Endodermal cell (in vitro differentiated cells): ENCODE measurements around the gene PGAM5. TPM values are rescaled to one million over a fixed set of nuclear protein-coding genes. Genes with fewer than 3 reads are reported as not detected.

Experiments used
- DNase-seq: peaks from one replicate; pipeline ENCODE4 v3.0.0-alpha.2; 2017
- H3K27ac ChIP-seq: 2 replicates; pipeline ENCODE4 v1.5.1; 2013; ENCODE audit warnings: mild to moderate bottlenecking, low read depth, low read length, moderate library complexity
- H3K27me3 ChIP-seq: 2 replicates; pipeline ENCODE4 v1.6.1; 2013; ENCODE audit warnings: mild to moderate bottlenecking, low read length, moderate library complexity; ENCODE audit not compliant: insufficient read depth, control insufficient read depth, poor library complexity, severe bottlenecking
- H3K36me3 ChIP-seq: 2 replicates; pipeline ENCODE4 v1.7.0; 2013; ENCODE audit warnings: mild to moderate bottlenecking, low read length, moderate library complexity; ENCODE audit not compliant: control insufficient read depth, insufficient read depth
- H3K4me1 ChIP-seq: one replicate; pipeline ENCODE4 v1.7.0; 2013; ENCODE audit warnings: low read length; ENCODE audit not compliant: control insufficient read depth, insufficient read depth
- H3K4me3 ChIP-seq: 2 replicates; pipeline ENCODE4 v1.5.1; 2013; ENCODE audit warnings: mild to moderate bottlenecking, low read length, moderate library complexity
- H3K9ac ChIP-seq: 2 replicates; pipeline ENCODE4 v1.6.1; 2013; ENCODE audit warnings: mild to moderate bottlenecking, low read length, moderate library complexity; ENCODE audit not compliant: poor library complexity, severe bottlenecking; ENCODE audit errors: extremely low read depth
- H3K9me3 ChIP-seq: 2 replicates; pipeline ENCODE4 v1.6.1; 2013; ENCODE audit warnings: mild to moderate bottlenecking, low read length, moderate library complexity; ENCODE audit not compliant: control insufficient read depth
- H3K27ac Mint-ChIP-seq: 2 replicates; pipeline ENCODE4 v1.8.0; 2020; ENCODE audit warnings: mixed read lengths
- H3K27me3 Mint-ChIP-seq: 2 replicates; pipeline ENCODE4 v1.8.0; 2021; ENCODE audit warnings: mild to moderate bottlenecking, mixed read lengths; ENCODE audit not compliant: insufficient read depth
- H3K36me3 Mint-ChIP-seq: 2 replicates; pipeline ENCODE4 v1.8.0; 2020; ENCODE audit warnings: low read depth, mixed read lengths
- H3K4me1 Mint-ChIP-seq: 2 replicates; pipeline ENCODE4 v1.8.0; 2020; ENCODE audit warnings: mixed read lengths
- H3K4me3 Mint-ChIP-seq: 2 replicates; pipeline ENCODE4 v1.8.0; 2020; ENCODE audit warnings: mild to moderate bottlenecking, moderate library complexity, mixed read lengths
- H3K9me3 Mint-ChIP-seq: 2 replicates; pipeline ENCODE4 v1.8.0; 2020; ENCODE audit warnings: mild to moderate bottlenecking, mixed read lengths
- WGBS, 2 experiments: methylation state at CpG; one replicate each; pipeline versions ENCODE4 v1.1.5 to v1.1.7; 2013; ENCODE audit warnings: missing lambda C conversion rate in 2 of 2, mixed read lengths in 1 of 2; ENCODE audit not compliant: insufficient coverage in 1 of 2, insufficient read length in 1 of 2; 5-methylcytosine and 5-hydroxymethylcytosine counted together
- total RNA-seq, 2 donors: library from RNA; stranded (reverse); fragmentation: NEBNext Ultra II Directional in 1 of 2; extraction: Animal tissue kit (Norgen Biotek cat#: 25700) in 1 of 2; gene quantifications; 2 replicates in 1 of 2; 3 replicates in 1 of 2; pipeline ENCODE4 v1.2.1, GENCODE V29; 2021
- TF ChIP-seq, protein P1 (sequence below): fragments of 200-600 bp; sonication (generic); conservative IDR thresholded peaks from 2 replicates; pipeline ENCODE4 v1.5.0; 2021; ENCODE audit warnings: antibody characterized with exemption, mild to moderate bottlenecking

Gene PGAM5
- total RNA-seq, 2 donors from 2014 or later, result 60.2 to 64.3 TPM

DNA sequence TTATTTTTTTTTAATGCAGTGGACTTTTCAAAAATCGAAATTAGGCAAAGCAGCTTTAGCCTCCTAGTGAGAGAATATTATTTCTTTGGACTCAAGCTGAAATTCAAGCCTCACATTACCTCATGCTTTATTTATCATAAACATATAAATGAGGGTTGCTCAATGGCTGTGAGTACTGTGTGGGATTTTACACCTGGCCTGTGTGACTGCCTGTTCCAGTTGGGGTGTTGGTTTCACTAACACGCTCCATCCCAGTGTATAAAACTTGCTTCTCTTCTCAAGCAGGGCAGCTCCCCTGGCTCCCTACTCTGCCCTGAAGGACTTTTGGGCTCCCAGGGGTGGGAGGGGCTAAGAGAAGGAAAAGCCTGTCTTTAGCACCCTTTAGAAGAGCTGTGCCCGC lies 36.0 kb downstream of the PGAM5 start:
- Histone ChIP-seq H3K27me3 (no peaks in the 10 kb centered on the region), H3K27ac (no peak overlapping the region), H3K36me3 (peaks cover 87% of the 10 kb centered on the region), H3K4me3 (no peak overlapping the region), H3K9me3 (no peaks in the 10 kb centered on the region), H3K9ac (no peak overlapping the region), H3K4me1 (no peaks in the 10 kb centered on the region)
- H3K27me3 Mint-ChIP-seq, result no peaks in the 10 kb centered on the region
- WGBS, 2 experiments, result 96% methylated on average over 3 of the region's 3 CpGs; no CpG with 5 or more reads in 1 of the 2 experiments
- no peaks in the 10 kb centered on the region for H3K9me3 Mint-ChIP-seq
- DNase-seq, result no peak
- H3K4me3 Mint-ChIP-seq, result no peak overlapping the region
- H3K4me1 Mint-ChIP-seq, result no peaks in the 10 kb centered on the region
- no peak overlapping the region for H3K27ac Mint-ChIP-seq
- TF ChIP-seq, protein P1, sequence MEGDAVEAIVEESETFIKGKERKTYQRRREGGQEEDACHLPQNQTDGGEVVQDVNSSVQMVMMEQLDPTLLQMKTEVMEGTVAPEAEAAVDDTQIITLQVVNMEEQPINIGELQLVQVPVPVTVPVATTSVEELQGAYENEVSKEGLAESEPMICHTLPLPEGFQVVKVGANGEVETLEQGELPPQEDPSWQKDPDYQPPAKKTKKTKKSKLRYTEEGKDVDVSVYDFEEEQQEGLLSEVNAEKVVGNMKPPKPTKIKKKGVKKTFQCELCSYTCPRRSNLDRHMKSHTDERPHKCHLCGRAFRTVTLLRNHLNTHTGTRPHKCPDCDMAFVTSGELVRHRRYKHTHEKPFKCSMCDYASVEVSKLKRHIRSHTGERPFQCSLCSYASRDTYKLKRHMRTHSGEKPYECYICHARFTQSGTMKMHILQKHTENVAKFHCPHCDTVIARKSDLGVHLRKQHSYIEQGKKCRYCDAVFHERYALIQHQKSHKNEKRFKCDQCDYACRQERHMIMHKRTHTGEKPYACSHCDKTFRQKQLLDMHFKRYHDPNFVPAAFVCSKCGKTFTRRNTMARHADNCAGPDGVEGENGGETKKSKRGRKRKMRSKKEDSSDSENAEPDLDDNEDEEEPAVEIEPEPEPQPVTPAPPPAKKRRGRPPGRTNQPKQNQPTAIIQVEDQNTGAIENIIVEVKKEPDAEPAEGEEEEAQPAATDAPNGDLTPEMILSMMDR, result no peak
- H3K36me3 Mint-ChIP-seq, result peaks cover 80% of the 10 kb centered on the region

DNA sequence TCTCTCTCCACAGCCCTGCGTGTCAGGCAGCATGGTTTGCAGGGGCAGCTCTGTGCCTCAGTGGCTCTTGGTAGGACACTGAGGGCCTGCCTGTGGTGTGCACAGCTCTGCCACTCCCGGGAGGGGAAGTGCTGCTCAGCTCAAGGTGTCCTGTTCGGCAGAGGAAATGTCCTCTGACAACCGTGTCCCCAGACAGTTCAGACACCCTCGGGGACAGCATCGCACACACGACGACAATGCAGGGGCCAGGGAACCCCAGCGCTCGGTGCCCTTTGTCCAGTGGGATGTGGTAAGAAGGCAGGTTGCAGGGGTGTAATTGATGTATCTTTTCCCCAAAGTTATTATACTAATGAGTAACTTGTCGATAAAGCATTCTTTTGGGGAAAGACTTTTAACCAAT lies 36.8 kb downstream of the PGAM5 start:
- Mint-ChIP-seq H3K4me3 (no peak overlapping the region), H3K36me3 (peaks cover 74% of the 10 kb centered on the region), H3K9me3 (no peaks in the 10 kb centered on the region), H3K27ac (no peak overlapping the region), H3K27me3 (no peaks in the 10 kb centered on the region), H3K4me1 (no peaks in the 10 kb centered on the region)
- Histone ChIP-seq H3K4me1 (no peaks in the 10 kb centered on the region), H3K36me3 (peaks cover 86% of the 10 kb centered on the region), H3K9me3 (no peaks in the 10 kb centered on the region), H3K9ac (no peak overlapping the region), H3K4me3 (no peak overlapping the region), H3K27ac (no peak overlapping the region), H3K27me3 (no peaks in the 10 kb centered on the region)
- WGBS, 2 experiments, result 93 to 100% methylated on average over 10 to 11 of the region's 11 CpGs
- DNase-seq, result no peak
- TF ChIP-seq, protein P1, result no peak

DNA sequence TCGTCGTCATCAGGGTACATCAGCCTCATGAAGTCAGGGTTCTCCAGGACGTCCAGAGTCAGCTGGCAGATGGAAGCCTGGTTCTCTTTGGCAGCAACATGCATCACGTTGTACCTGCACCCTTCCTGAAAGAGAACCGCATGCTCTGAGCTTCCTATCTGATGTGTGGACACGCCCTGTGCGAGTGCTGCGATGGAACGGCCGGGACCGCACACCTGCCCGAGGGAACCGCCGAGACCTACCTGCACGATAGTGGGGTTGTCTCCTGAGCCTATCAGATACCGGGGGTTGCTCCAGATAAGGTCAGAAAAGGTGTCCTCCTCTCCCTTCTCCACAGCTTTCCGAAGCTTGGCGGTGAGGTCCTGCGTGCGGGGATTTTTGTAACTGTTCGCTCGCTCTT lies 37.3 kb downstream of the PGAM5 start:
- Mint-ChIP-seq H3K36me3 (peaks cover 73% of the 10 kb centered on the region), H3K9me3 (no peaks in the 10 kb centered on the region), H3K4me1 (no peaks in the 10 kb centered on the region), H3K4me3 (no peak overlapping the region), H3K27me3 (no peaks in the 10 kb centered on the region), H3K27ac (no peak overlapping the region)
- H3K27me3 ChIP-seq, result no peaks in the 10 kb centered on the region
- DNase-seq, result no peak
- no peak overlapping the region for H3K4me3 ChIP-seq
- H3K9me3 ChIP-seq, result no peaks in the 10 kb centered on the region
- TF ChIP-seq, protein P1, result no peak
- H3K27ac ChIP-seq, result no peak overlapping the region
- H3K36me3 ChIP-seq, result peaks cover 86% of the 10 kb centered on the region
- no peaks in the 10 kb centered on the region for H3K4me1 ChIP-seq
- no peak overlapping the region for H3K9ac ChIP-seq
- 96% methylated on average over 22 of the region's 22 CpGs for WGBS, 2 experiments
